ENCODE data around the gene NPTX1.

The NPTX1 gene

GRCh38 chr17:80445007-80445725, 31.2 kb downstream of the NPTX1 start:
- H3K4me3 ChIP-seq (ENCODE audit: low read depth, low read length), result no peak overlapping the region
- DNase-seq (ENCODE audit: low read depth), result no peak
- no peak for TF ChIP-seq CTCF (IDR thresholded peaks at IDR 0.05; ENCODE audit: control insufficient read depth, extremely low read depth, insufficient read depth)

GRCh38 chr17:80444644-80444979, 31.8 kb downstream of the NPTX1 start:
- no peak for TF ChIP-seq CTCF (IDR thresholded peaks at IDR 0.05; ENCODE audit: control insufficient read depth, extremely low read depth, insufficient read depth)
- no peak overlapping the region for H3K4me3 ChIP-seq (ENCODE audit: low read depth, low read length)
- DNase-seq (ENCODE audit: low read depth), result no peak

- H3K4me3 ChIP-seq (ENCODE audit: low read depth, low read length), result no peak overlapping the region
- DNase-seq (ENCODE audit: low read depth), result no peak
Measured at GRCh38 chr17:80443916-80444643, 32.3 kb downstream of the NPTX1 start.

GRCh38 chr17:80443498-80443897, 32.9 kb downstream of the NPTX1 start:
- no peak for TF ChIP-seq CTCF (IDR thresholded peaks at IDR 0.05; ENCODE audit: control insufficient read depth, extremely low read depth, insufficient read depth)
- H3K4me3 ChIP-seq (ENCODE audit: low read depth, low read length), result no peak overlapping the region
- DNase-seq (ENCODE audit: low read depth), result no peak

More at GRCh38 chr17:80443916-80444643, 32.3 kb downstream of the NPTX1 start:
- TF ChIP-seq CTCF (IDR thresholded peaks at IDR 0.05; ENCODE audit: control insufficient read depth, extremely low read depth, insufficient read depth), result no peak

GRCh38 chr17:80442764-80443163, 33.6 kb downstream of the NPTX1 start:
- H3K4me3 ChIP-seq (ENCODE audit: low read depth, low read length), result no peak overlapping the region
- no peak for DNase-seq (ENCODE audit: low read depth)
- TF ChIP-seq CTCF (IDR thresholded peaks at IDR 0.05; ENCODE audit: control insufficient read depth, extremely low read depth, insufficient read depth), result no peak

- DNase-seq (ENCODE audit: low read depth), result no peak
- TF ChIP-seq CTCF (IDR thresholded peaks at IDR 0.05; ENCODE audit: control insufficient read depth, extremely low read depth, insufficient read depth), result no peak
- no peak overlapping the region for H3K4me3 ChIP-seq (ENCODE audit: low read depth, low read length)
Measured at GRCh38 chr17:80442323-80442659, 34.1 kb downstream of the NPTX1 start.
